Right renal pelvis (tissue), 4 donors: ENCODE data around the gene MYH7B. TPM values are rescaled to one million over a fixed set of nuclear protein-coding genes. Genes with fewer than 3 reads are reported as not detected.

ENCODE experiments used
- DNase-seq, 4 donors: peaks; one replicate each; pipeline ENCODE4 v3.0.0-alpha.2; 2013; ENCODE audit warnings: low read depth in 4 of 4, low spot score in 3 of 4, missing footprints in 1 of 4
- polyA plus RNA-seq, 4 donors: library from polyadenylated mRNA; unstranded; fragments of 120-200 nt; gene quantifications; one replicate each; pipeline ENCODE4 v1.2.1, GENCODE V29; 2013; ENCODE audit not compliant: insufficient read length in 4 of 4

The MYH7B gene
- polyA plus RNA-seq = 1 to 10 TPM in 3 of 4 donors, under 1 TPM in 1; 0.79 to 1.9 (median 1.3) TPM

- peak; percentile 91 to 95 (median 94) for DNase-seq
These were observed at the start of gene MYH7B, which contains the start of gene GSS for GRCh38 chr20:34955231-34956040. MYH7B (plus strand) TSS chr20:34955868; CDS start chr20:34978006, 22,138 bp downstream. GSS (minus strand) TSS chr20:34955806; CDS start chr20:34951852, 3,954 bp downstream.

- peak in 1 of 4 donors; percentile 5 for DNase-seq
These were observed 47.8 kb upstream of the MYH7B start for GRCh38 chr20:34907616-34908469.

- no peak for DNase-seq
These were observed 40.5 kb upstream of the MYH7B start for GRCh38 chr20:34915131-34915530.

GRCh38 chr20:34915749-34916455, 39.8 kb upstream of the MYH7B start:
- no peak for DNase-seq

GRCh38 chr20:34916774-34917354, 38.8 kb upstream of the MYH7B start:
- DNase-seq = no peak

- DNase-seq = no peak
These were observed 35.6 kb upstream of the MYH7B start for GRCh38 chr20:34920055-34920454.

- no peak for DNase-seq
These were observed 34.2 kb upstream of the MYH7B start for GRCh38 chr20:34921436-34921835.

GRCh38 chr20:34922654-34923381, 32.9 kb upstream of the MYH7B start:
- no peak for DNase-seq

- DNase-seq = no peak
These were observed 32.3 kb upstream of the MYH7B start for GRCh38 chr20:34923414-34923813.

- DNase-seq = no peak
These were observed 30.3 kb upstream of the MYH7B start for GRCh38 chr20:34925341-34925740.

GRCh38 chr20:34925981-34926380, 29.7 kb upstream of the MYH7B start:
- no peak for DNase-seq

GRCh38 chr20:34926581-34926980, 29.1 kb upstream of the MYH7B start:
- DNase-seq = no peak

GRCh38 chr20:34927736-34928135, 27.9 kb upstream of the MYH7B start:
- no peak for DNase-seq

- DNase-seq = no peak
These were observed 27.3 kb upstream of the MYH7B start for GRCh38 chr20:34928411-34928810.

- no peak for DNase-seq
These were observed 23.9 kb upstream of the MYH7B start for GRCh38 chr20:34931771-34932170.

GRCh38 chr20:34938466-34939163, 17.1 kb upstream of the MYH7B start:
- DNase-seq = no peak

- no peak for DNase-seq
These were observed 15.6 kb upstream of the MYH7B start for GRCh38 chr20:34940081-34940481.

- DNase-seq = no peak
These were observed 14.4 kb upstream of the MYH7B start for GRCh38 chr20:34941226-34941625.

GRCh38 chr20:34942301-34942700, 13.4 kb upstream of the MYH7B start:
- no peak for DNase-seq
